Measurements from ENCODE around the gene ACOT12.

Gene ACOT12

DNA sequence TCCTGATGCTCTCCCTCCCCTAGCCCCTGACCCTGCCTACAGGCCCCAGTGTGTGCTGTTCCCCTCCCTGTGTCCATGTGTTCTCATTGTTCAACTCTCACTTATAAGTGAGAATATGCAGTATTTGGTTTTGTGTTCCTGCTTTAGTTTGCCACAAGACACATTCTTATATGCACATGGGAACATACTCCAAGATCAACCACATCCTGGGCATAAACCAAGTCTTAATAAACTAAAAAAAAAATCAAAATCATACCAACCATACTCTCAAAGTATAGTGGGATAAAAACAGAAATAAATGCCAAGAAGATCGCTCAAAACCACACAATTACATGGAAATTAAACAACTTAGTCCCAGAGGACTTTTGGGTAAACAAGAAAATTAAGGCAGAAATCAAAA lies 103.8 kb downstream of the ACOT12 start:
- no peak for DNase-seq (ENCODE audit: low spot score)

DNA sequence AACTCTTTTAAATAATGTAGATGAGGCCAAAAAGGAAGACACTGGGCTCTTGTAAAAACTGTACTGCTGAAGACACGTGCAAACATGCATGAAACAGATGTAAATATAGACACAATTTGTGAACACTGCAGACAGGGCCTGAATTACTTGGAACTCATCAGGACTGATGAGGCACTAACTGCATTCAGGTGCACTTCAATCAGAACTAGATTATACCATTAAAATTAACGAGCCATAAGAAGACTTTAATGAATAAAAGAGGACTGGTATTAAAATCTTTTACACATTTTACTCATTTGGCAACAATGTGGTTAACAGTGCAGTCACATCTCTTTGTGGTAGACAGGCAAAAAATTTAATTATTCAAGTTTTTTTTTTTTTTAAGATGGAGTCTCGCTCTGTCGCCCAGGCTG lies 105.9 kb downstream of the ACOT12 start:
- no peak for DNase-seq (ENCODE audit: low spot score)

DNA sequence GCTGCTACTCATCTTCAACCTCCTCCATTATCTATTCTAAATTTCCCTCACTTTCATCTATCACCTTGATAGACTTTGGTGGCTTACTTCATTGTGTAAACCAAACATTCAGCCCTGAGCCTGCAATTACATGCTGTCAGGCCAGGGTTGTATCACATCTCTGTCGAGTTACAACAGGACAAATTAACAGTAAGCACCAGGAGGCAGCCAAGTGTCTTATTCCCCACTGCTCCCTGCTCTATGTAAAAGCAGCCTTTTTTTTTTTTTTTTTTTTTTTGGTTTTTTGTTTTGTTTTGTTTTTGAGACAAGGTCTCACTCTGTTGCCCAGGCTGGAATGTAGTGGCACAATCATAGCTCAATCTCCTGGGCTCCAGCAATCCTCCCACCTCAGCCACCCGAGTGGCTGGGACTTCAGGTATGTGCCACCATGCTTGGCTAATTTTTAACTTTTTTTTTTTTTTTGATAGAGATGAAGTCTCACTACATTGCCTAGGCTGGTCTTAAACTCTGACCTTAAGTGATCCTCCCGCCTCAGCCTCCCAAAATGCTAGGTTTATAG lies 107.8 kb downstream of the ACOT12 start:
- no peak for DNase-seq (ENCODE audit: low spot score)

DNA sequence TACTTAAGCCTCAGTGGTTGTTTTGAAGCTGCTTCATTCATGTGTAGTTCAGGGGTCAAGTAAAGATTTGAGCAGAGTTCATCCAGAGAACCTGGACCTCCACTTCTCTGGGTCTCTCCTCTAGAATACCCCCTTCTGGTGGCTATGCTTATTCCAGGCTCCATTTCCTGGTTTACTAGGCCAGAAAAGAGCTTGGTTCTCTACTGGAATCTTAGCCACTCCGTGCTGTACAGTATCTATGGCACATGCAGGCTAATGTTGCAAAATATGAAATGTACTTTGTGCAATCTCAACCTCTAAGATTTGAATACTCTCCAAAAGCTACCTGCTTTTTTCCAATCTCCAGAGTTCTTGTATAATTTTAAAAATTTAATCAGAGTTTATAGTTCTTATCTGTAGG lies 110.0 kb downstream of the ACOT12 start:
- no peak for DNase-seq (ENCODE audit: low spot score)

Measured in CD4-positive, alpha-beta T cell treated with Interleukin-6 at 100 ng/mL for 8 hours (primary cell).